Gastrocnemius medialis (tissue), 4 donors: ENCODE data around the gene RASA3.

Source experiments
- CTCF ChIP-seq, 5 experiments: fragments of 450-650 bp in 3 of 5; fragments of 200-600 bp in 2 of 5; sonication (generic) in 2 of 5; IDR thresholded peaks in 4 of 5; conservative IDR thresholded peaks in 1 of 5; 1 replicate in 4 of 5; 2 replicates in 1 of 5; pipeline ENCODE4 v1.5.1; 2016 to 2019; ENCODE audit warnings: antibody characterized with exemption in 5 of 5, mild to moderate bottlenecking in 3 of 5, moderate library complexity in 3 of 5
- POLR2A ChIP-seq, 2 donors: fragments of 450-650 bp; IDR thresholded peaks; one replicate each; pipeline ENCODE4 v1.6.1; 2017; ENCODE audit warnings: antibody characterized with exemption in 2 of 2, mild to moderate bottlenecking in 2 of 2, moderate library complexity in 2 of 2

- TF ChIP-seq CTCF (IDR thresholded peaks at IDR 0.05 in 4 of 5, conservative IDR thresholded peaks at IDR 0.05 in 1 of 5) (no peak), POLR2A (IDR thresholded peaks at IDR 0.05) (no peak)
Observed at GRCh38 chr13:114072421-114072820, 60.0 kb downstream of the RASA3 start.
